MCF 10A (cell line): ENCODE results near the gene DCTN2. TPM values are rescaled to one million over a fixed set of nuclear protein-coding genes. Genes with fewer than 3 reads are reported as not detected.
A peak's percentile ranks its signal among the peaks of the same experiment; 100 is the strongest.

Experiments used
- BruUV-seq: library from RNA; stranded (reverse); fragments of 400-500 nt; replicated peaks from 2 replicates; lab custom pipeline; 2021; lab: Mats Ljungman, UMichigan
- CTCF ChIA-PET: fragments of 300-600 bp; sonication (Branson Sonifier 250); formaldehyde crosslinking; extraction: SDS; loops from one replicate; lab custom pipeline; 2021; ENCODE audit warnings: antibody characterized with exemption, inconsistent platforms; lab: Yijun Ruan, JAX
- POLR2A ChIA-PET: fragments of 300-600, 350-650 bp; sonication (Branson Sonifier 250); formaldehyde crosslinking; extraction: SDS; loops from one replicate; lab custom pipeline; 2020; ENCODE audit warnings: antibody characterized with exemption, inconsistent platforms; lab: Yijun Ruan, JAX
- DNase-seq: peaks from one replicate; pipeline ENCODE4 v3.0.0-alpha.2; 2018; ENCODE audit not compliant: unreplicated experiment
- H3K27ac Mint-ChIP-seq: one replicate; pipeline ENCODE4 v1.8.0; 2022; ENCODE audit warnings: mild to moderate bottlenecking, low read depth, mixed read lengths; ENCODE audit not compliant: unreplicated experiment
- H3K27me3 Mint-ChIP-seq: one replicate; pipeline ENCODE4 v1.8.0; 2022; ENCODE audit warnings: mixed read lengths; ENCODE audit not compliant: insufficient read depth, unreplicated experiment
- H3K36me3 Mint-ChIP-seq: one replicate; pipeline ENCODE4 v1.8.0; 2022; ENCODE audit warnings: mild to moderate bottlenecking, moderate library complexity, mixed read lengths; ENCODE audit not compliant: insufficient read depth, unreplicated experiment
- H3K4me1 Mint-ChIP-seq: one replicate; pipeline ENCODE4 v1.8.0; 2022; ENCODE audit warnings: mixed read lengths; ENCODE audit not compliant: insufficient read depth, unreplicated experiment
- H3K4me3 Mint-ChIP-seq: one replicate; pipeline ENCODE4 v1.8.0; 2022; ENCODE audit warnings: mild to moderate bottlenecking, moderate library complexity, mixed read lengths; ENCODE audit not compliant: unreplicated experiment
- H3K9me3 Mint-ChIP-seq: one replicate; pipeline ENCODE4 v1.8.0; 2022; ENCODE audit warnings: mixed read lengths; ENCODE audit not compliant: unreplicated experiment
- intact Hi-C: fragments of 100-400 bp; cut with micrococcal nuclease; formaldehyde crosslinking; loops from 2 replicates; pipeline ENCODE4 v1.14.1; 2022
- total RNA-seq: library from RNA; stranded (reverse); gene quantifications from 2 replicates; pipeline ENCODE4 v1.2.3, GENCODE V29; 2022
- TF ChIP-seq, protein P1 (sequence below): fragments of 200-600 bp; IDR thresholded peaks from one replicate; pipeline ENCODE4 v1.8.0; 2022; ENCODE audit warnings: antibody characterized with exemption, mild to moderate bottlenecking; ENCODE audit not compliant: unreplicated experiment

Gene DCTN2
- total RNA-seq, 1 experiment from 2014 or later, result 149 TPM

GRCh38 chr12:57541001-57541400 lies 6.0 kb downstream of the DCTN2 start:
- no TSS peak for BruUV-seq
- TF ChIP-seq, protein P1, sequence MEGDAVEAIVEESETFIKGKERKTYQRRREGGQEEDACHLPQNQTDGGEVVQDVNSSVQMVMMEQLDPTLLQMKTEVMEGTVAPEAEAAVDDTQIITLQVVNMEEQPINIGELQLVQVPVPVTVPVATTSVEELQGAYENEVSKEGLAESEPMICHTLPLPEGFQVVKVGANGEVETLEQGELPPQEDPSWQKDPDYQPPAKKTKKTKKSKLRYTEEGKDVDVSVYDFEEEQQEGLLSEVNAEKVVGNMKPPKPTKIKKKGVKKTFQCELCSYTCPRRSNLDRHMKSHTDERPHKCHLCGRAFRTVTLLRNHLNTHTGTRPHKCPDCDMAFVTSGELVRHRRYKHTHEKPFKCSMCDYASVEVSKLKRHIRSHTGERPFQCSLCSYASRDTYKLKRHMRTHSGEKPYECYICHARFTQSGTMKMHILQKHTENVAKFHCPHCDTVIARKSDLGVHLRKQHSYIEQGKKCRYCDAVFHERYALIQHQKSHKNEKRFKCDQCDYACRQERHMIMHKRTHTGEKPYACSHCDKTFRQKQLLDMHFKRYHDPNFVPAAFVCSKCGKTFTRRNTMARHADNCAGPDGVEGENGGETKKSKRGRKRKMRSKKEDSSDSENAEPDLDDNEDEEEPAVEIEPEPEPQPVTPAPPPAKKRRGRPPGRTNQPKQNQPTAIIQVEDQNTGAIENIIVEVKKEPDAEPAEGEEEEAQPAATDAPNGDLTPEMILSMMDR, result no peak
- no peak for DNase-seq
- no peak overlapping the region for H3K4me3 Mint-ChIP-seq
- H3K9me3 Mint-ChIP-seq, result no peaks in the 10 kb centered on the region
- peaks cover 14% of the 10 kb centered on the region for H3K4me1 Mint-ChIP-seq
- intact Hi-C loops, result no loop called here
- ChIA-PET POLR2A (interaction anchor here (0.6 to 1.5 kb wide), 3 partner anchors 9 to 478 kb away, joined by 3 to 6 read pairs (median 5); no protein-coding TSS in a partner anchor), CTCF (interaction anchor here (0.7 to 1.3 kb wide), 3 partner anchors 12 to 85 kb away, joined by 3 to 4 read pairs (median 3); no protein-coding TSS in a partner anchor)
- no peak overlapping the region for H3K27ac Mint-ChIP-seq
- H3K36me3 Mint-ChIP-seq, result peaks cover 47% of the 10 kb centered on the region
- H3K27me3 Mint-ChIP-seq, result no peaks in the 10 kb centered on the region

- peaks cover 56% of the 10 kb centered on the region for H3K36me3 Mint-ChIP-seq
- CTCF ChIA-PET, result interaction anchor here (0.7 to 1.3 kb wide), 3 partner anchors 13 to 81 kb away, joined by 3 read pairs; no protein-coding TSS in a partner anchor
- H3K4me3 Mint-ChIP-seq, result no peak overlapping the region
These were observed 7.7 kb downstream of the DCTN2 start for GRCh38 chr12:57539134-57539768.

GRCh38 chr12:57536597-57536942 lies 10.4 kb downstream of the DCTN2 start:
- CTCF ChIA-PET, result no interaction called here
- TF ChIP-seq, protein P1, result no peak

More at GRCh38 chr12:57539134-57539768, 7.7 kb downstream of the DCTN2 start:
- H3K27me3 Mint-ChIP-seq, result no peaks in the 10 kb centered on the region
- BruUV-seq, result no TSS peak
- DNase-seq, result no peak
- TF ChIP-seq, protein P1, result no peak
- H3K27ac Mint-ChIP-seq, result peak overlapping the region; percentile 15
- intact Hi-C loops, result no loop called here
- H3K9me3 Mint-ChIP-seq, result no peaks in the 10 kb centered on the region
- POLR2A ChIA-PET, result interaction anchor here (2.0 kb wide), 1 partner anchor 16 kb away, joined by 12 read pairs; the partner anchor contains the start of gene MBD6
- H3K4me1 Mint-ChIP-seq, result no peaks in the 10 kb centered on the region

DNA sequence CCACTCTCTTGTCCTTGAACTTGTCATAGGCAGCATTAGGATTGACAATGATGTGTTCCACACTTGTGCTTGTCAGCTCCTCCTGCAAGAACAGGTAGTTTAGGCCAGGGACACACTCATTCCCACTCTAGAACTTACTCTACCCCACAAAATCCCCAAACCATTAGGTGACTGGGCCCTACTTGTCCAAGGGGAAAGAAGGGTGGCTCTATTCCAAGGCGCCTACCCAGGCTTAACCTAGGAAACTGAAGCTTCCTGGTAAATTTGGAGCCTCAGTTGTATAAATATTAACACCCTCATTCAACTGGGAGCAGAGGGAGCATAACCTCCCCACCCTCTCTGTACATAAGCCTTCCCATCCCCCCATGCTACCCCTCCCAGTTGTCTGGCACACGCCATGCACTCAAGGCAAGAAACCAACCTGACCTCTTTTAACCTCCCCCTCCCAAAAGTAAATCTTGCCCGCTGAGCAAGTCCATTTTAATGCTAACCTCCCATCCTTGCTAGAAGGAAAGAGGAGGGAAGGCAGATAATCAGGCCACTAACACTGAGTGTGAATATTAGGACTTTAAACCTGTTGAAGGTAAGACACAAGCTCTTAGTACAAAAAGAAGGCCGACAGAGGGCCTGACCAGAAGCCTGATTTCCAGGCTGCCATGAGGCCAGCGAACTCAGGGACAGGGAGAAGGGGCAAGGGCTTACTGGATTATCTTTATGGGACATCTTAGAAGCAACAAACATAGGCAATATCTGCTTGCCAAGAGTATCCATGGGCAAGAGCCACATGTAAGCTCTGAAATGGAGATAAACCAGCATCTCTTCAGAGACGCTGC lies 11.0 kb downstream of the DCTN2 start:
- no peaks in the 10 kb centered on the region for H3K9me3 Mint-ChIP-seq
- intact Hi-C loops, result no loop called here
- H3K27me3 Mint-ChIP-seq, result no peaks in the 10 kb centered on the region
- no peak overlapping the region for H3K27ac Mint-ChIP-seq
- H3K4me1 Mint-ChIP-seq, result no peaks in the 10 kb centered on the region
- no peak for DNase-seq
- no TSS peak for BruUV-seq
- ChIA-PET CTCF (no interaction called here), POLR2A (interaction anchor here (0.7 to 3.2 kb wide), 4 partner anchors 11 to 16 kb away, joined by 4 to 14 read pairs (median 5); partner anchors contain the start of genes DCTN2 and DDIT3)
- peaks cover 60% of the 10 kb centered on the region for H3K36me3 Mint-ChIP-seq
- no peak overlapping the region for H3K4me3 Mint-ChIP-seq
- TF ChIP-seq, protein P1, result no peak

More at GRCh38 chr12:57536597-57536942, 10.4 kb downstream of the DCTN2 start:
- DNase-seq, result no peak
- POLR2A ChIA-PET, result interaction anchor here (0.7 to 3.2 kb wide), 3 partner anchors 10 to 12 kb away, joined by 4 to 14 read pairs (median 5); partner anchors contain the start of gene DCTN2
- no TSS peak for BruUV-seq
- H3K36me3 Mint-ChIP-seq, result peaks cover 60% of the 10 kb centered on the region
- H3K27me3 Mint-ChIP-seq, result no peaks in the 10 kb centered on the region
- H3K4me3 Mint-ChIP-seq, result no peak overlapping the region
- H3K4me1 Mint-ChIP-seq, result no peaks in the 10 kb centered on the region
- H3K27ac Mint-ChIP-seq, result no peak overlapping the region
- intact Hi-C loops, result no loop called here
- no peaks in the 10 kb centered on the region for H3K9me3 Mint-ChIP-seq
